GM23338 (cell line): ENCODE results near the gene HJV. TPM values are rescaled to one million over a fixed set of nuclear protein-coding genes. Genes with fewer than 3 reads are reported as not detected.
"Not testable (repeated sequence)": the region's sequence is repeated elsewhere in the genome, so short reads cannot be mapped to it uniquely, and the experiment has no call there.

Experiments used
- ATAC-seq: fragments of 200-7000 bp; cut with Tn5 transposase; 3 replicates; pipeline ENCODE4 v1.9.1; 2020
- DNase-seq: peaks from one replicate; pipeline ENCODE4 v3.0.0-alpha.2; 2015; ENCODE audit warnings: low spot score
- H2AFZ ChIP-seq: fragments of 200-600 bp; sonication (generic); 2 replicates; pipeline ENCODE4 v1.8.0; 2016; ENCODE audit warnings: antibody characterized with exemption, mild to moderate bottlenecking, moderate library complexity
- H3F3A ChIP-seq: fragments of 200-600 bp; sonication (generic); replicated peaks from 2 replicates; pipeline ENCODE4 v1.8.0; 2017; ENCODE audit warnings: antibody characterized with exemption, mixed run types, low read depth
- H3K27ac ChIP-seq: fragments of 200-600 bp; sonication (generic); 2 replicates; pipeline ENCODE4 v1.6.1; 2016; ENCODE audit warnings: low read depth
- H3K27me3 ChIP-seq: fragments of 200-600 bp; sonication (generic); 2 replicates; pipeline ENCODE4 v1.8.0; 2016; ENCODE audit warnings: mild to moderate bottlenecking, mixed run types, moderate library complexity; ENCODE audit not compliant: insufficient read depth
- H3K36me3 ChIP-seq: fragments of 200-600 bp; sonication (generic); 2 replicates; pipeline ENCODE4 v1.8.0; 2016; ENCODE audit warnings: mild to moderate bottlenecking; ENCODE audit not compliant: insufficient read depth
- H3K4me1 ChIP-seq: fragments of 200-600 bp; sonication (generic); 2 replicates; pipeline ENCODE4 v1.8.0; 2016; ENCODE audit warnings: mild to moderate bottlenecking, moderate library complexity; ENCODE audit not compliant: insufficient read depth
- H3K4me2 ChIP-seq: fragments of 200-600 bp; sonication (generic); 2 replicates; pipeline ENCODE4 v1.7.1; 2017; ENCODE audit warnings: mixed run types
- H3K4me3 ChIP-seq: fragments of 200-600 bp; sonication (generic); 2 replicates; pipeline ENCODE4 v1.6.1; 2016; ENCODE audit warnings: mixed run types
- H3K79me2 ChIP-seq: fragments of 200-600 bp; sonication (generic); replicated peaks from 2 replicates; pipeline ENCODE4 v1.8.0; 2017; ENCODE audit warnings: mild to moderate bottlenecking; ENCODE audit not compliant: insufficient read depth
- H3K9me2 ChIP-seq: fragments of 200-600 bp; sonication (generic); 2 replicates; pipeline ENCODE4 v1.8.0; 2017; ENCODE audit not compliant: insufficient read depth
- H4K20me1 ChIP-seq: fragments of 200-600 bp; sonication (generic); replicated peaks from 2 replicates; pipeline ENCODE4 v1.8.0; 2017; ENCODE audit warnings: mild to moderate bottlenecking; ENCODE audit not compliant: insufficient read depth
- H3K27ac Mint-ChIP-seq: 2 replicates; pipeline ENCODE4 v1.8.0; 2020; ENCODE audit warnings: inconsistent platforms, mild to moderate bottlenecking, moderate library complexity, mixed read lengths
- H3K27me3 Mint-ChIP-seq: 3 replicates; pipeline ENCODE4 v1.8.0; 2022; ENCODE audit warnings: low read depth, mild to moderate bottlenecking, moderate library complexity, mixed read lengths, inconsistent platforms; ENCODE audit not compliant: insufficient read depth, poor library complexity
- H3K36me3 Mint-ChIP-seq: 3 replicates; pipeline ENCODE4 v1.8.0; 2021; ENCODE audit warnings: low read depth, mild to moderate bottlenecking, inconsistent platforms, moderate library complexity, mixed read lengths
- H3K4me1 Mint-ChIP-seq: 3 replicates; pipeline ENCODE4 v1.8.0; 2020; ENCODE audit warnings: mild to moderate bottlenecking, inconsistent platforms, mixed read lengths
- H3K4me3 Mint-ChIP-seq: 3 replicates; pipeline ENCODE4 v1.8.0; 2021; ENCODE audit warnings: moderate library complexity, mild to moderate bottlenecking, inconsistent platforms, mixed read lengths
- H3K9me3 Mint-ChIP-seq: 3 replicates; pipeline ENCODE4 v1.8.0; 2020; ENCODE audit warnings: moderate library complexity, mild to moderate bottlenecking, inconsistent platforms, mixed read lengths
- CTCF ChIP-seq, 2 experiments: fragments of 200-600 bp in 1 of 2; sonication (generic) in 1 of 2; conservative IDR thresholded peaks; 2 replicates each; pipeline versions ENCODE4 v1.5.1 to v1.6.1; 2016 to 2017; ENCODE audit warnings: antibody characterized with exemption in 2 of 2, low read depth in 2 of 2, mild to moderate bottlenecking in 2 of 2, moderate library complexity in 1 of 2
- ETS1 ChIP-seq: IDR thresholded peaks from 2 replicates; pipeline ENCODE4 v1.6.1; 2016; ENCODE audit warnings: antibody characterized with exemption
- EZH2phosphoT487 ChIP-seq: fragments of 200-600 bp; sonication (generic); IDR thresholded peaks from one replicate; pipeline ENCODE4 v1.8.1; 2018; ENCODE audit warnings: antibody characterized with exemption; ENCODE audit not compliant: unreplicated experiment
- JUNB ChIP-seq: IDR thresholded peaks from one replicate; pipeline ENCODE4 v1.6.1; 2016; ENCODE audit warnings: antibody characterized with exemption; ENCODE audit not compliant: unreplicated experiment
- NANOG ChIP-seq: IDR thresholded peaks from 2 replicates; pipeline ENCODE4 v1.6.1; 2016; ENCODE audit warnings: antibody characterized with exemption, borderline replicate concordance
- ZNF114 ChIP-seq: fragments of 250-450 bp; sonication (Bioruptor Pico); IDR thresholded peaks from 2 replicates; pipeline ENCODE4 v1.5.0; 2020; ENCODE audit warnings: mild to moderate bottlenecking, moderate library complexity
- ZNF331 ChIP-seq: fragments of 250-450 bp; sonication (Bioruptor Pico); IDR thresholded peaks from 2 replicates; pipeline ENCODE4 v1.5.0; 2020; ENCODE audit warnings: low read depth, mild to moderate bottlenecking, moderate library complexity
- polyA plus RNA-seq: library from polyadenylated mRNA; unstranded; fragments of >200 nt; fragmentation: Nextera tagmentation; extraction: Ambion mirVana; gene quantifications from 2 replicates; pipeline ENCODE4 v1.2.1, GENCODE V29; 2016
- total RNA-seq: library from RNA; depleted of rRNA; stranded (reverse); fragments of >200 nt; shearing (Covaris generic); gene quantifications from 2 replicates; pipeline ENCODE4 v1.2.3, GENCODE V29; 2014

Gene HJV
- total and polyA plus RNA-seq, 2 experiments from 2014 or later, result 0.42 to 0.45 TPM

- not testable (repeated sequence) for H3K27me3 ChIP-seq, H3K79me2 ChIP-seq, H3K27ac Mint-ChIP-seq, H3F3A ChIP-seq, H3K4me1 Mint-ChIP-seq, H4K20me1 ChIP-seq, DNase-seq, H2AFZ ChIP-seq, H3K27ac ChIP-seq, ATAC-seq, H3K36me3 Mint-ChIP-seq, H3K9me2 ChIP-seq, H3K4me1 ChIP-seq, H3K36me3 ChIP-seq, H3K27me3 Mint-ChIP-seq, H3K4me3 ChIP-seq, H3K4me2 ChIP-seq, H3K9me3 Mint-ChIP-seq, H3K4me3 Mint-ChIP-seq
These were observed 28.5 kb upstream of the HJV start for GRCh38 chr1:146049866-146050651.

GRCh38 chr1:146049436-146049835, 27.9 kb upstream of the HJV start:
- Histone ChIP-seq H4K20me1 (no peaks in the 10 kb centered on the region), H3K36me3 (no peaks in the 10 kb centered on the region), H3K27me3 (no peaks in the 10 kb centered on the region), H3K27ac (no peak overlapping the region), H3K9me2 (no peaks in the 10 kb centered on the region), H3K4me3 (no peak overlapping the region), H3K4me1 (no peaks in the 10 kb centered on the region), H3K4me2 (no peak overlapping the region), H2AFZ (no peak overlapping the region), H3K79me2 (no peaks in the 10 kb centered on the region), H3F3A (0 out of 2 replicates have a peak, but pooled peaks cover 3% of the 10 kb centered on the region)
- Mint-ChIP-seq H3K4me1 (peaks cover 4% of the 10 kb centered on the region), H3K36me3 (no peaks in the 10 kb centered on the region), H3K9me3 (no peaks in the 10 kb centered on the region; the same call in 2 of the 3 replicates), H3K27ac (no peak overlapping the region), H3K4me3 (no peak overlapping the region), H3K27me3 (peaks cover 8% of the 10 kb centered on the region)
- ATAC-seq (no peak), DNase-seq (no peak)
- TF ChIP-seq JUNB, result no peak
- TF ChIP-seq ZNF114 (CRISPR knock-in tag), result no peak
- no peak for TF ChIP-seq ZNF331 (CRISPR knock-in tag)
- TF ChIP-seq EZH2phosphoT487, result no peak
- no peak for TF ChIP-seq ETS1
- no peak for TF ChIP-seq NANOG
- no peak for TF ChIP-seq CTCF (conservative IDR thresholded peaks at IDR 0.05; ENCODE audit: low read depth in 2 of 2)

- H3K27ac ChIP-seq, H3K27ac Mint-ChIP-seq, H3K4me3 ChIP-seq: not testable (repeated sequence)
These were observed 27.1 kb upstream of the HJV start for GRCh38 chr1:146048514-146049115.

More at GRCh38 chr1:146048514-146049115, 27.1 kb upstream of the HJV start:
- not testable (repeated sequence) for ATAC-seq, H3F3A ChIP-seq, H3K79me2 ChIP-seq, H3K27me3 Mint-ChIP-seq, DNase-seq, H3K4me1 ChIP-seq, H4K20me1 ChIP-seq, H3K27me3 ChIP-seq, H3K4me2 ChIP-seq, H2AFZ ChIP-seq, H3K36me3 Mint-ChIP-seq, H3K36me3 ChIP-seq, H3K9me2 ChIP-seq, H3K9me3 Mint-ChIP-seq, H3K4me3 Mint-ChIP-seq, H3K4me1 Mint-ChIP-seq
